KOPT-K1 (cell line): Measurements from ENCODE around the gene HSBP1L1.
A peak's percentile ranks its signal among the peaks of the same experiment; 100 is the strongest.

Experiments used
- H3K27ac ChIP-seq: fragments of 200-600 bp; sonication (generic); 2 replicates; pipeline ENCODE4 v1.5.1; 2016; ENCODE audit warnings: antibody characterized with exemption, mild to moderate bottlenecking, low read depth, low read length; ENCODE audit not compliant: poor library complexity, severe bottlenecking
- H3K36me3 ChIP-seq: fragments of 200-600 bp; sonication (generic); 2 replicates; pipeline ENCODE4 v1.5.1; 2017; ENCODE audit warnings: antibody characterized with exemption, mild to moderate bottlenecking, low read length, moderate library complexity; ENCODE audit not compliant: insufficient read depth
- H3K9me3 ChIP-seq: fragments of 200-600 bp; sonication (generic); 2 replicates; pipeline ENCODE4 v1.5.1; 2017; ENCODE audit warnings: antibody characterized with exemption, low read length, mild to moderate bottlenecking; ENCODE audit not compliant: insufficient read depth, poor library complexity, severe bottlenecking

HSBP1L1 gene

DNA sequence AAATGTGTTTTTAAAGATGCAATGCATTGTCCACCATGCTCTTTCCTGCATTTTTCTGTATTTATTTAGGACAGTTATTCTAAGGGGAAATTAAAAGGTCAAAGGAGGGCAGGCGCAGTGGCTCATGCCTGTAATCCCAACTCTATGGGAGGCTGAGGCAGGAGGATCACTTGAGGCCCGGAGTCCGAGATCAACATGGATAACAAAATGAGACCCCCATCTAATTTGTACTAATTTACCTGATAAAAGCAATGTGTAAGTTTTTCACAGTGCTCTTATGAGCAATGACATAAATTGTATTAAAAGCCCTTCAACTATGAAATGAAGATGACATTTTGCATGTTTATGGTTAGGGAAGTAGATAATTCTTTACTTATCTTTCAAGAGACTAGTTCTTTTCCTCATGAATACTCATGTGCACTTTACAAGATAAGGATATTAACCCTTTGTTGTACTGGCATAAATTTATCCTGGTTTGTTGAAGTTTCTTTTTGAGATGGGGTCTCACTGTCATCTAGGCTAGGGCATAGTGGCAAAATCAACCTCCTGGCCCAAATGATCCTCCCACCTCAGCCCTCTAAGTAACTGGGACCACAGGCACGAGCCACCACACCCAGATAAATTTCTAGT is 9.7 kb downstream of the HSBP1L1 start:
- no peak overlapping the region for H3K27ac ChIP-seq
- peaks cover 91% of the 10 kb centered on the region for H3K36me3 ChIP-seq
- no peaks in the 10 kb centered on the region for H3K9me3 ChIP-seq

DNA sequence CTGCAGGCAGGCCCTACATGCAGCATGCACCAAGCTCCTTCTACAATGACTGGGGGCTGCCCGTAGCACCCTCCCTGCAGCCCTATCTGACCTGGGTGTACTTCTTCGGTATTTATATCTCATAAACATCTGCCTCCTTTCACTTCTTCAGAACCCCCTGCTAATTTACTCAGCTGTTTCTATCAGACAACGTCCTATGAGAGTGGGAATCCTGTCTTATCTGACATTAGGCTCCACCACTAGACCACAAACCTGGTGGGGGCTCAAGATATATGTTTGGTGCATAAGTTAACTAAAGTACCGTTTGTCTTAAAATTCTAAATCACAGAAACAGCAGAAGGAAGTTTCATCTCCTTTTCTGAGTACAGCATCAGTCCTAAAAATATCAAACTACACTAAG is 10.6 kb downstream of the HSBP1L1 start:
- no peak overlapping the region for H3K27ac ChIP-seq
- H3K36me3 ChIP-seq, result peaks cover 92% of the 10 kb centered on the region
- no peaks in the 10 kb centered on the region for H3K9me3 ChIP-seq

DNA sequence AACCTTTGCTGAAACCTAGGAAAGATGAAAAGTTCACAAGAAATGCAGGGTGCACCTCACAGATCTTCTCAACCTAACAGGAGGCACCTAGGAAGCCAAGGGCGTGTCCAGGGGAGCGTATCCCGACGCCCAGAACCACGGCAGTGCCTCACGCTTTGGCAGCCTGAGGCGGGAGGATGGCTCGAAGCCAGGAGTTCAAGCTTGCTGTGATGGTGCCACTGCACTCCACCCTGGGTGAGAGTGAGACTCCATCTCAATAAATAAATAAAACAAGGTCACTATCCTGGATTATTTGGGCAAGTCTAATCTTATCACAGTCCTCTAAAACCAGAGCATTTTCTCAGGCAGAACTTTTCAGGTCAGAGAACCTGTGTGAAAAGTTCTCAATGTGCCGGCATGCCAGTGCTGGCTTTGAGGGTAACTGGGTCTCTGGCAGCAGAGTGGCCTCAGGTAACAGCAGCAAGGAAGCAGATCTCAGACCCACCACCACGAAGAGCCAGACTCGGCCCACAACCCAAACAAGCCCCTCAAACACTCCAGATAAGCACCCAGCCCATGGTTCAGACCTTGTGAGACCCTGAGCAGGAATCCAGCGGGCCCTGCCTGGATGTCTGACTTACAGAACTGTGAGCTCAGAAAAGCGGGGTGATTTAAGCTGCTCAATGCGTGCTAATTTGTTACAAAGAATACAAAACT is 11.7 kb downstream of the HSBP1L1 start:
- Histone ChIP-seq H3K36me3 (peaks cover 90% of the 10 kb centered on the region), H3K27ac (no peak overlapping the region), H3K9me3 (no peaks in the 10 kb centered on the region)

DNA sequence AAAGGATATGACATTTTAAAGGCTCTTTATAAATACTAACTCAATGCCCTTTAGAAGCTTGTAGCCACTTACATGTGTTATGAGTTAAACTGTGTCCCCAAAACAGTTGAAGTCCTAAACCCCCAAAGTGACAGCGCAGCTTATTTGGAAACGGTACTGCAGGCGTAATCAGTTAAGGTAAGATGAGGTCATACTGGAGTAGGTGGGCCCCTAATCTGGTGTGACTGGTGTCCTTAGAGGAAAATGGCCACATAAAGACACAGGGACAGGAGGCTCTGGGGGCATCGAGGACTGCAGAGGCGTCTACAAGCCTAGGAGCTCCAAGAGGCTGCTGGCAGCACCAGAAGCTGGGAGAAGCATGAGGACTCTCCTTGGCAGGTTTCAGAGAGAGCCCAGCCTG is 15.4 kb downstream of the HSBP1L1 start:
- H3K36me3 ChIP-seq, result peaks cover 89% of the 10 kb centered on the region

DNA sequence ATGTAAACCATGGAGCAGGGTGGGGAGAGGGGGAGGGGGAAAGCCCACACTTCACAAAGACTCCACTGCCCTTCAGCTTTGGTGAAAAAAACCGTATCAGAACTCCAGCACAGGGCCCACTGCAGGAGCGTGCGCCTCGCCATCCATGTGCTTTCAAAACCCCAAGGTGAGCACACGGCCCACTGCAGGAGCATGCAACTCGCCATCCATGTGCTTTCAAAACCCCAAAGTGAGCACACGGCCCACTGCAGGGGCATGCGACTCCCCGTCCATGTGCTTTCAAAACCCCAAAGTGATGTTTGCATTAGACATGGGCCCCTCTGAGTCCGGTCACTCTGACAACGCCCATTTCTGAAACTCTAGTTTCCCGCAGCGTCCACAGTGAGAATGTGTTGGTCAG is 16.1 kb downstream of the HSBP1L1 start:
- no peak overlapping the region for H3K27ac ChIP-seq
- H3K36me3 ChIP-seq, result peaks cover 89% of the 10 kb centered on the region
- H3K9me3 ChIP-seq, result no peaks in the 10 kb centered on the region

More for the DNA sequence above, 15.4 kb downstream of the HSBP1L1 start:
- no peaks in the 10 kb centered on the region for H3K9me3 ChIP-seq
- no peak overlapping the region for H3K27ac ChIP-seq

- Histone ChIP-seq H3K27ac (no peak overlapping the region), H3K9me3 (no peaks in the 10 kb centered on the region), H3K36me3 (peaks cover 82% of the 10 kb centered on the region)
These were observed 18.3 kb downstream of the HSBP1L1 start for GRCh38 chr18:79982736-79983135.

GRCh38 chr18:79983253-79983652 is 18.8 kb downstream of the HSBP1L1 start:
- peaks cover 77% of the 10 kb centered on the region for H3K36me3 ChIP-seq
- H3K27ac ChIP-seq, result no peak overlapping the region
- H3K9me3 ChIP-seq, result no peaks in the 10 kb centered on the region

DNA sequence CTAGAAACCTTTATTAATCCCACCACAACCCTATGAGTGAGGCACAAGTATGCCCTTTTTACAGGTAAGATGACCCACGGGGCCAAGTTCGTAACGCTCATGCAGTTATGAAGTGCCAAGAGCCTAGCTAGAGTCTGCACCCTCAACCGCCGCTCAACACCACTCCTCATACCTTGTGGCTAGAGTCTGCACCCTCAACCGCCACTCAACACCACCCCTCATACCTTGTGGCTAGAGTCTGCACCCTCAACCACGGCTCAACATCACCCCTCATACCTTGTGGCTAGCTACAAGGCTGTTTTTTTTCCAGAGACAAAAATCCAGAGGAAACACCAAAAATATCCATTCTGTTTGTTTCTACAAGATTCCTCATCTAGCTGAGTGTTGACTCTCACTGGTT is 19.4 kb downstream of the HSBP1L1 start:
- Histone ChIP-seq H3K9me3 (no peaks in the 10 kb centered on the region), H3K27ac (no peak overlapping the region), H3K36me3 (peaks cover 77% of the 10 kb centered on the region)

DNA sequence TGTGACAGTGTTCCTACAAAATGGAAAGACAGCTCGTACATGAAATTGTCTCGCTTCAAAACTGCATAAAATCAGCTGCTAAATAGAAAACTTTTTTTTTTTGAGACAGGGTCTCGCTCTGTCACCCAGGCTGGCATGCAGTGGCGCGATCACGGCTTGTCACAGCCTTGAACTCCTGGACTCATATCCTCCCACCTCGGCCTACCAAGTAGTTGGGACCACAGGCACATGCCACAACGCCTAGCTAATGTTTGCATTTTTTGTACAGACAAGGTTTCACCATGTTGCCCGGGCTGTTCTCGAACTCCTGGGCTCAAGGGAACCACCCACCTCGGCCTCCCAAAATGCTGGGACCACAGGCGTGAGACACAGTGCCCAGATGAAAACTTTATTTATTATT is 20.7 kb downstream of the HSBP1L1 start:
- H3K27ac ChIP-seq, result no peak overlapping the region
- no peaks in the 10 kb centered on the region for H3K9me3 ChIP-seq
- peaks cover 64% of the 10 kb centered on the region for H3K36me3 ChIP-seq

- H3K27ac ChIP-seq, result no peak overlapping the region
- peaks cover 50% of the 10 kb centered on the region for H3K36me3 ChIP-seq
- no peaks in the 10 kb centered on the region for H3K9me3 ChIP-seq
These were observed 22.3 kb downstream of the HSBP1L1 start for GRCh38 chr18:79986726-79987125.

DNA sequence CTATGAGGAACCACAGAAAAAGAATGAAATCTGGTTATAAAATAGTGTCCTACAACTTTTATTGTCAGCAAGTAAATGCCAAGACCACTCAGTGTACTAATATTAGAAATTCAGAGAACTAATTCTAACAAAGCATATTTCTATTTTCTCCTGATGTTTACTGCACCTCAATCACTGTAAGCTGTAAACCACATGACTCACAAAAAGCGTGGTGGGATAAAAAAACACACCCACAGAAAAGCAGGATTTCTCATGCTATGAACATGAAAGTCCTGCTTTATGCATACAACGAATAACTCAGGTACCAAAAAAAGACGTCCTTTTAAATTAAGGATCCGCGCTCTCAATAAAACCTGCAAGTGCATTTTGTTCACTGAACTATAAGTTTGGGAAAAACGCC is 23.1 kb downstream of the HSBP1L1 start:
- peaks cover 42% of the 10 kb centered on the region for H3K36me3 ChIP-seq
- peak overlapping the region; percentile 89 for H3K27ac ChIP-seq
- H3K9me3 ChIP-seq, result no peaks in the 10 kb centered on the region

GRCh38 chr18:79988071-79988450 is 23.6 kb downstream of the HSBP1L1 start:
- Histone ChIP-seq H3K27ac (peak overlapping the region; percentile 89), H3K9me3 (no peaks in the 10 kb centered on the region)

GRCh38 chr18:79988451-79989194 is 24.2 kb downstream of the HSBP1L1 start, which contains the start of gene TXNL4A:
TSS of gene TXNL4A (minus strand) at chr18:79988563. CDS start at chr18:79988392, 171 bp downstream.
- Histone ChIP-seq H3K27ac (peak within 1 kb of the TSS; percentile 89), H3K9me3 (no peaks in the 10 kb centered on the region)

More at GRCh38 chr18:79988071-79988450, 23.6 kb downstream of the HSBP1L1 start:
- peaks cover 37% of the 10 kb centered on the region for H3K36me3 ChIP-seq

DNA sequence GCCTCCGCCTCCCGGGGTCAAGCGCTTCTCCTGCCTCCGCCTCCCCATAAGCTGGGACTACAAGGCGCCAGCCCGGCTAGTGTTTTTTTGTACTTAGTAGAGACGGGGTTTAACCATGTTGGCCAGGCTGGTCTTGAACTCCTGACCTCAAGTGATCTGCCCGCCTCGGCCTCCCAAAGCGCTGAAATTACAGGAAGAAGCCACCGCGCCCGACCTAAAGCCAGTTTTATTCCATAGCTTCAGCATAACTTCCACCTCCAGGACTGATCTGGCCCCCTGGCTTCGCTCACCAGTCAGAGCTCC is 24.7 kb downstream of the HSBP1L1 start:
- peak overlapping the region; percentile 89 for H3K27ac ChIP-seq
- no peaks in the 10 kb centered on the region for H3K9me3 ChIP-seq
- peaks cover 27% of the 10 kb centered on the region for H3K36me3 ChIP-seq

More at GRCh38 chr18:79988451-79989194, 24.2 kb downstream of the HSBP1L1 start, which contains the start of gene TXNL4A:
- peaks cover 31% of the 10 kb centered on the region for H3K36me3 ChIP-seq

- H3K27ac ChIP-seq, result no peak overlapping the region
- peaks cover 3% of the 10 kb centered on the region; the same call in 1 of the 2 replicates for H3K36me3 ChIP-seq
- H3K9me3 ChIP-seq, result no peaks in the 10 kb centered on the region
These were observed 27.1 kb downstream of the HSBP1L1 start for GRCh38 chr18:79991494-79991893.
